Activated naive CD4-positive, alpha-beta T cell treated with anti-CD3 and anti-CD28 coated beads for 36 hours (primary cell): Measurements from ENCODE around the gene SYNPO2. TPM values are rescaled to one million over a fixed set of nuclear protein-coding genes. Genes with fewer than 3 reads are reported as not detected.

Experiments used
- CTCF ChIA-PET: fragments of 350-600 bp; sonication (Branson Sonifier 250); formaldehyde crosslinking; loops from one replicate; lab custom pipeline; 2021; ENCODE audit warnings: antibody characterized with exemption; lab: Charles Lee
- DNase-seq: peaks from one replicate; pipeline ENCODE4 v3.0.0-alpha.2; 2020
- H3K27ac Mint-ChIP-seq: one replicate; pipeline ENCODE4 v1.8.0; 2021; ENCODE audit warnings: mild to moderate bottlenecking, mixed read lengths
- H3K27me3 Mint-ChIP-seq: one replicate; pipeline ENCODE4 v1.8.0; 2021; ENCODE audit warnings: low read depth, mixed read lengths
- H3K36me3 Mint-ChIP-seq: one replicate; pipeline ENCODE4 v1.8.0; 2021; ENCODE audit warnings: low read depth, mixed read lengths
- H3K4me1 Mint-ChIP-seq: one replicate; pipeline ENCODE4 v1.8.0; 2021; ENCODE audit warnings: low read depth, mixed read lengths
- H3K4me3 Mint-ChIP-seq: one replicate; pipeline ENCODE4 v1.8.0; 2021; ENCODE audit warnings: mild to moderate bottlenecking, moderate library complexity, mixed read lengths
- H3K9me3 Mint-ChIP-seq: one replicate; pipeline ENCODE4 v1.8.0; 2021; ENCODE audit warnings: mixed read lengths
- intact Hi-C: fragments of 100-400 bp; cut with micrococcal nuclease; formaldehyde crosslinking; loops from one replicate; pipeline ENCODE4 v1.15.1; 2023
- total RNA-seq, 2 experiments: library from RNA; stranded (reverse); gene quantifications; one replicate each; pipeline ENCODE4 v1.2.3, GENCODE V29; 2021

The SYNPO2 gene
- under 1 TPM in 1 of 2 experiments, not detected in 1; 0.14 TPM for total RNA-seq

- intact Hi-C loops, result loop anchor here (10.0 kb wide), 1 partner anchor 464 kb away; no protein-coding TSS in a partner anchor
- Mint-ChIP-seq H3K4me1 (peaks cover 14% of the 10 kb centered on the region), H3K27me3 (peaks cover 30% of the 10 kb centered on the region), H3K4me3 (peak within 1 kb of the TSS; percentile 70), H3K27ac (no peak within 1 kb of the TSS), H3K36me3 (no peaks in the 10 kb centered on the region), H3K9me3 (no peaks in the 10 kb centered on the region)
- CTCF ChIA-PET, result interaction anchor here (0.6 to 6.4 kb wide), 7 partner anchors 22 to 254 kb away, joined by 3 to 57 read pairs (median 4); no protein-coding TSS in a partner anchor
- peak; percentile 43 for DNase-seq
Observed at GRCh38 chr4:118888666-118889311, at the start of gene SYNPO2. Gene SYNPO2, plus strand, starts transcription at chr4:118888854. Its CDS starts 183 bp downstream, at chr4:118889037.

DNA sequence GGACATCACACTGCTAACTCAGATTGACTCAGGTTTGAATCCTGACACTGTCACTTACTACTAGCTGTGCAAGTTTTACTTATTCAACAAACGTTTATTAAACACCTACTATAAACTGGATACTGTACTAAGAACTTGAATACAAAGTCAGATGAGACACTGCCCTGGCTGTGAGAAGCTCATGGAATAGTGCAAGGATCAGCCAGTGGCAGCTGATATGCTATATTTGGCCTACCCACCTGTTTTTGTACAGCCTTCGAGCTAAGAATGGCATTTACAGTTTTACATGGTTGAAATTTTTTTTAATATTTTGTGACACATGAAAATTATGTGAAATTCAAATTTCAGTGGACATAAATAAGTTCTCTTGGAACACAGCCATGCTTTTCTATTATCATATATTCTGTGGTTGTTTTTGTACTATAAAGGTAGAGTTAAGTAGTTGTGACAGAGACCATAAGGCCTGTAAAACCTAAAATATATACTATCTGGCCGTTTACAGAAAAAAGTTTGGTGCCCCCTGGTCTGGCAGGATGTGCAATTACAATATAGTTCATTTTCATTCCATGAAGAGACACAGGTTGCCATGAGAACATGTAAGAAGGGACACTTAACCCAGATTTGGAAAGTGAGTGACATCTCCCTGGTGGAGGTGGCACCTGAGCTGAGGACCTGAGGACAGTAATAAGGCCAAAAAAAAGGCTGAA lies 49.3 kb upstream of the SYNPO2 start:
- Mint-ChIP-seq H3K4me3 (no peak overlapping the region), H3K36me3 (peaks cover 5% of the 10 kb centered on the region), H3K4me1 (peaks cover 16% of the 10 kb centered on the region), H3K27ac (no peak overlapping the region), H3K27me3 (no peaks in the 10 kb centered on the region), H3K9me3 (no peaks in the 10 kb centered on the region)
- CTCF ChIA-PET, result interaction anchor here (0.7 to 1.6 kb wide), 3 partner anchors 11 to 25 kb away, joined by 3 to 5 read pairs (median 3); no protein-coding TSS in a partner anchor
- no peak for DNase-seq
- intact Hi-C loops, result loop anchor here (10.0 kb wide), 1 partner anchor 615 kb away; no protein-coding TSS in a partner anchor

DNA sequence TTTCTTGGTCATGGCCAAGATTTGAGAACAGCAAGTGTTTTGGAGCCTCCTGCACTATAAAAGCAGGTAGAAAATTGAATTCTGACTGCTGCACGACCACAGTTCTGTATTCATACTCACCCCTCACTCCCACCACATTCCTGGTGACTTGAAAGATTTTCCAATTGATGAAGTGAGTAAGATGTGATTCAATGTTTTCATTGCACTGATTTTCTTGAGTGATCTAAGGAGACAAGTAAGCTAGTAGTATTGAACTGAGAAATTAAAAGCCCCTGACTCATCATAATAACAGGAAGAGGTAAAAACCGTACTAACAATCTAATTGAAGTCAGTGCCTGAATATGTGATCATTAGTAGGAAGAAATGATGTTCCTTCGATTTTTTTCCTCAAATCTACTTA lies 46.6 kb upstream of the SYNPO2 start:
- intact Hi-C loops, result loop anchor here (1.0 kb wide), 1 partner anchor 367 kb away; no protein-coding TSS in a partner anchor
- Mint-ChIP-seq H3K9me3 (no peaks in the 10 kb centered on the region), H3K36me3 (no peaks in the 10 kb centered on the region), H3K4me3 (no peak overlapping the region), H3K27ac (no peak overlapping the region), H3K4me1 (peaks cover 9% of the 10 kb centered on the region), H3K27me3 (no peaks in the 10 kb centered on the region)
- CTCF ChIA-PET, result no interaction called here
- no peak for DNase-seq

- H3K27ac Mint-ChIP-seq, result no peak overlapping the region
- H3K36me3 Mint-ChIP-seq, result no peaks in the 10 kb centered on the region
- DNase-seq, result no peak
- no peaks in the 10 kb centered on the region for H3K9me3 Mint-ChIP-seq
- no peaks in the 10 kb centered on the region for H3K27me3 Mint-ChIP-seq
- CTCF ChIA-PET, result no interaction called here
- intact Hi-C loops, result no loop called here
- no peak overlapping the region for H3K4me3 Mint-ChIP-seq
- H3K4me1 Mint-ChIP-seq, result peaks cover 9% of the 10 kb centered on the region
Observed at GRCh38 chr4:118843237-118843636, 45.4 kb upstream of the SYNPO2 start.

DNA sequence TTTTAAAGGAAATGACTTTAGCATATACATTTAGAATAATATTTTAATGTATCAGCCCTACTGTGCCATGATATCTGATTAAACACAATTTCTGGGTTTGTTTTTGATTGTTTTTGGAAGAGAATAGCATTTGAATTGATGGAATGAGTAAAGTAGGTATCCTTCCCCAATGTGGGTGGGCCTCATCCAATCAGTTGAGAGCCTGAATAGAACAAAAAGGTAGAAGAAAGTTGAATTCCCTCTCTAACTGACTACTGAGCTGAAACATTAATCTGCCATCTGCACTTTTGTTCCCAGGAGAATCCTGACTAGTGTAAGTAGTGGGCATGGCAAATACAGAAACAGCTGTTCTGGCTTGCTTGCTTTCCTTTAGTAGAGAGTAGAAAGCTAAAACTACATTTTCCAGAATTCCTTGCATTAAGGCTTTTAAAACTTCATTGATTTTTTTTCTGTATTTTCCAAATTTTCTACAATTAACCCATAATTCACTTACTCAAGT lies 43.1 kb upstream of the SYNPO2 start:
- Mint-ChIP-seq H3K27me3 (no peaks in the 10 kb centered on the region), H3K4me1 (peaks cover 17% of the 10 kb centered on the region), H3K9me3 (no peaks in the 10 kb centered on the region), H3K4me3 (no peak overlapping the region), H3K27ac (no peak overlapping the region), H3K36me3 (peaks cover 1% of the 10 kb centered on the region)
- no peak for DNase-seq
- CTCF ChIA-PET, result interaction anchor here (1.3 kb wide), 1 partner anchor 8 kb away, joined by 3 read pairs; no protein-coding TSS in a partner anchor
- intact Hi-C loops, result no loop called here

- CTCF ChIA-PET, result interaction anchor here (0.7 to 1.3 kb wide), 3 partner anchors 10 to 18 kb away, joined by 3 to 5 read pairs (median 3); no protein-coding TSS in a partner anchor
- Mint-ChIP-seq H3K27me3 (no peaks in the 10 kb centered on the region), H3K36me3 (peaks cover 2% of the 10 kb centered on the region)
Observed at GRCh38 chr4:118846979-118847378, 41.7 kb upstream of the SYNPO2 start.

DNA sequence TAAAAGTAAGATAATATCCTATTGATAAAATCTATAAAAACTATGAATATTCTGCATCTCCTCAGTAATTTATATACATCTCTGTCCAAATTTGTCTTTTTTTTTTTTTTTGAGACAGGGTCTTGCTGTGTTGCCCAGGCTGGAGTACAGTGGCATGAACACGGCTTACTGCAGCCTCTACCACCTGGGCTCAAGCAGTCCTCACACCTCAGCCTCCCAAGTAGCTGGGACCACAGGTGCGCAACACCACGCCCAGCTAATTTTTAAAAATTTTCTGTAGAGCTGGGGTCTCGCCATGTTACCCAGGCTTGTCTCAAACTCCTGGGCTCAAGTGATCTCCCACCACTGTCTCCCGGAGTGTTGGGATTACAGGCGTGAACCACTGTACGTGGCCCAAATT lies 40.4 kb upstream of the SYNPO2 start:
- no peaks in the 10 kb centered on the region for H3K9me3 Mint-ChIP-seq
- intact Hi-C loops, result no loop called here
- DNase-seq, result no peak
- H3K27me3 Mint-ChIP-seq, result no peaks in the 10 kb centered on the region
- H3K4me3 Mint-ChIP-seq, result no peak overlapping the region
- peaks cover 2% of the 10 kb centered on the region for H3K36me3 Mint-ChIP-seq
- H3K4me1 Mint-ChIP-seq, result peaks cover 18% of the 10 kb centered on the region
- H3K27ac Mint-ChIP-seq, result no peak overlapping the region
- CTCF ChIA-PET, result no interaction called here

More at GRCh38 chr4:118846979-118847378, 41.7 kb upstream of the SYNPO2 start:
- no peak for DNase-seq
- Mint-ChIP-seq H3K4me3 (no peak overlapping the region), H3K27ac (no peak overlapping the region), H3K9me3 (no peaks in the 10 kb centered on the region), H3K4me1 (peaks cover 17% of the 10 kb centered on the region)
- intact Hi-C loops, result no loop called here

- peaks cover 18% of the 10 kb centered on the region for H3K4me1 Mint-ChIP-seq
- CTCF ChIA-PET, result no interaction called here
- DNase-seq, result no peak
- no peak overlapping the region for H3K27ac Mint-ChIP-seq
- no peak overlapping the region for H3K4me3 Mint-ChIP-seq
- intact Hi-C loops, result no loop called here
- H3K27me3 Mint-ChIP-seq, result no peaks in the 10 kb centered on the region
- peaks cover 2% of the 10 kb centered on the region for H3K36me3 Mint-ChIP-seq
- no peaks in the 10 kb centered on the region for H3K9me3 Mint-ChIP-seq
Observed at GRCh38 chr4:118848901-118849300, 39.8 kb upstream of the SYNPO2 start.

- Mint-ChIP-seq H3K9me3 (no peaks in the 10 kb centered on the region), H3K4me3 (peak overlapping the region; percentile 87), H3K4me1 (peaks cover 18% of the 10 kb centered on the region), H3K36me3 (peaks cover 2% of the 10 kb centered on the region), H3K27me3 (no peaks in the 10 kb centered on the region), H3K27ac (peak overlapping the region; percentile 84)
- CTCF ChIA-PET, result interaction anchor here (1.3 to 3.4 kb wide), 3 partner anchors 11 to 39 kb away, joined by 5 to 8 read pairs (median 6); partner anchors contain the start of gene SYNPO2
- DNase-seq, result no peak
- intact Hi-C loops, result loop anchor here (1.0 to 2.0 kb wide), 3 partner anchors 14 to 571 kb away; partner anchors contain the start of genes METTL14 and SEC24D
Observed at GRCh38 chr4:118849867-118850487, 38.7 kb upstream of the SYNPO2 start.

GRCh38 chr4:118850488-118851173 lies 38.0 kb upstream of the SYNPO2 start:
- DNase-seq, result peak; percentile 50
- peak overlapping the region; percentile 87 for H3K4me3 Mint-ChIP-seq
- CTCF ChIA-PET, result interaction anchor here (1.3 to 3.4 kb wide), 3 partner anchors 12 to 38 kb away, joined by 5 to 8 read pairs (median 6); partner anchors contain the start of gene SYNPO2
- no peaks in the 10 kb centered on the region for H3K9me3 Mint-ChIP-seq
- peaks cover 18% of the 10 kb centered on the region for H3K4me1 Mint-ChIP-seq
- H3K27ac Mint-ChIP-seq, result peak overlapping the region; percentile 84
- intact Hi-C loops, result loop anchor here (1.0 to 2.0 kb wide), 4 partner anchors 14 to 572 kb away; partner anchors contain the start of genes METTL14 and SEC24D
- H3K36me3 Mint-ChIP-seq, result peaks cover 2% of the 10 kb centered on the region
- H3K27me3 Mint-ChIP-seq, result no peaks in the 10 kb centered on the region

DNA sequence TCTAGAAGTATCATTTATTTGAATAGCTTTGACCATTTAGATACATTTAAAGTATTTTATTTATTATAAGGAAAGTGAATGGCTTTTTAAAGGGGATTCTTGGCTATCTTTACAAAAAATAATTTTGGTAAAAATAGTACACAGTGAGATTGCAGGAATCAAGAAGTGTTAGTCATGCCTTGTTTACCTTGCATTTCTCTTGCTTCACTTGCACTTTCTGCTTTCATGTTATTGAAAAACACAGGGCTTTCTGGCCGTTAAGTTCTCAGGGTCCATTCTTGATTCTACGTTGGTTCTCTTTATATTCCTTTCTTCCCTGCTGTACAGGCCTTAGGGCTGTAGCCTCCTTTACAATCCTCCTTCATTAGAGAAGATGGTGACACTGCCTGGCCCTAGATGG lies 30.9 kb upstream of the SYNPO2 start:
- DNase-seq, result no peak
- Mint-ChIP-seq H3K9me3 (no peaks in the 10 kb centered on the region), H3K4me3 (no peak overlapping the region), H3K27me3 (no peaks in the 10 kb centered on the region), H3K4me1 (no peaks in the 10 kb centered on the region), H3K27ac (no peak overlapping the region), H3K36me3 (no peaks in the 10 kb centered on the region)
- intact Hi-C loops, result no loop called here
- CTCF ChIA-PET, result interaction anchor here (0.5 to 1.3 kb wide), 2 partner anchors 11 to 86 kb away, joined by 3 to 4 read pairs; no protein-coding TSS in a partner anchor
